ENCODE measurements around the gene MEGF11.

DNA sequence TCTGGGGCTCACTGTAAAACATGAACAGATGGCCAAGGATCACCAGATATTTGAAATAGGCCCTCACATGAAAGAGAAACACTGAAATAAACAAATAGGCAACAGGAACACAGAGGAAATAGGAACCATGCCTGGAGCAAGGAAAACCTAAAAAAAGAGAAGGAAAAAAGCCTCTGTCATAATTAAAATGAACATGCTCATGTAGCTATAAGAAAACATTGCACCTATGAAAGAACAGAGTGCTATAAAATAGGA, 281.9 kb downstream of the MEGF11 start:
- TF ChIP-seq NR3C1 (IDR thresholded peaks at IDR 0.05) (no peak), TP53 (CRISPR knock-in tag; IDR thresholded peaks at IDR 0.05) (no peak), EHF (CRISPR knock-in tag; IDR thresholded peaks at IDR 0.05) (no peak), JUNB (IDR thresholded peaks at IDR 0.05) (no peak), RNF2 (IDR thresholded peaks at IDR 0.05; ENCODE audit: borderline replicate concordance, low read depth) (no peak), POLR2A (IDR thresholded peaks at IDR 0.05; ENCODE audit: low read length) (no peak), SMC3 (IDR thresholded peaks at IDR 0.05) (no peak), CEBPB (IDR thresholded peaks at IDR 0.05) (no peak), ZC3H11A (IDR thresholded peaks at IDR 0.05) (no peak)
- TF ChIP-seq, protein P1, sequence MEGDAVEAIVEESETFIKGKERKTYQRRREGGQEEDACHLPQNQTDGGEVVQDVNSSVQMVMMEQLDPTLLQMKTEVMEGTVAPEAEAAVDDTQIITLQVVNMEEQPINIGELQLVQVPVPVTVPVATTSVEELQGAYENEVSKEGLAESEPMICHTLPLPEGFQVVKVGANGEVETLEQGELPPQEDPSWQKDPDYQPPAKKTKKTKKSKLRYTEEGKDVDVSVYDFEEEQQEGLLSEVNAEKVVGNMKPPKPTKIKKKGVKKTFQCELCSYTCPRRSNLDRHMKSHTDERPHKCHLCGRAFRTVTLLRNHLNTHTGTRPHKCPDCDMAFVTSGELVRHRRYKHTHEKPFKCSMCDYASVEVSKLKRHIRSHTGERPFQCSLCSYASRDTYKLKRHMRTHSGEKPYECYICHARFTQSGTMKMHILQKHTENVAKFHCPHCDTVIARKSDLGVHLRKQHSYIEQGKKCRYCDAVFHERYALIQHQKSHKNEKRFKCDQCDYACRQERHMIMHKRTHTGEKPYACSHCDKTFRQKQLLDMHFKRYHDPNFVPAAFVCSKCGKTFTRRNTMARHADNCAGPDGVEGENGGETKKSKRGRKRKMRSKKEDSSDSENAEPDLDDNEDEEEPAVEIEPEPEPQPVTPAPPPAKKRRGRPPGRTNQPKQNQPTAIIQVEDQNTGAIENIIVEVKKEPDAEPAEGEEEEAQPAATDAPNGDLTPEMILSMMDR (IDR thresholded peaks at IDR 0.05), result no peak
- TF ChIP-seq, protein P2, sequence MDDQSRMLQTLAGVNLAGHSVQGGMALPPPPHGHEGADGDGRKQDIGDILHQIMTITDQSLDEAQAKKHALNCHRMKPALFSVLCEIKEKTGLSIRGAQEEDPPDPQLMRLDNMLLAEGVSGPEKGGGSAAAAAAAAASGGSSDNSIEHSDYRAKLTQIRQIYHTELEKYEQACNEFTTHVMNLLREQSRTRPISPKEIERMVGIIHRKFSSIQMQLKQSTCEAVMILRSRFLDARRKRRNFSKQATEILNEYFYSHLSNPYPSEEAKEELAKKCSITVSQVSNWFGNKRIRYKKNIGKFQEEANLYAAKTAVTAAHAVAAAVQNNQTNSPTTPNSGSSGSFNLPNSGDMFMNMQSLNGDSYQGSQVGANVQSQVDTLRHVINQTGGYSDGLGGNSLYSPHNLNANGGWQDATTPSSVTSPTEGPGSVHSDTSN (IDR thresholded peaks at IDR 0.05), result no peak
- TF ChIP-seq, protein P3, sequence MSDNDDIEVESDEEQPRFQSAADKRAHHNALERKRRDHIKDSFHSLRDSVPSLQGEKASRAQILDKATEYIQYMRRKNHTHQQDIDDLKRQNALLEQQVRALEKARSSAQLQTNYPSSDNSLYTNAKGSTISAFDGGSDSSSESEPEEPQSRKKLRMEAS (IDR thresholded peaks at IDR 0.05), result no peak
- TF ChIP-seq, protein P4, sequence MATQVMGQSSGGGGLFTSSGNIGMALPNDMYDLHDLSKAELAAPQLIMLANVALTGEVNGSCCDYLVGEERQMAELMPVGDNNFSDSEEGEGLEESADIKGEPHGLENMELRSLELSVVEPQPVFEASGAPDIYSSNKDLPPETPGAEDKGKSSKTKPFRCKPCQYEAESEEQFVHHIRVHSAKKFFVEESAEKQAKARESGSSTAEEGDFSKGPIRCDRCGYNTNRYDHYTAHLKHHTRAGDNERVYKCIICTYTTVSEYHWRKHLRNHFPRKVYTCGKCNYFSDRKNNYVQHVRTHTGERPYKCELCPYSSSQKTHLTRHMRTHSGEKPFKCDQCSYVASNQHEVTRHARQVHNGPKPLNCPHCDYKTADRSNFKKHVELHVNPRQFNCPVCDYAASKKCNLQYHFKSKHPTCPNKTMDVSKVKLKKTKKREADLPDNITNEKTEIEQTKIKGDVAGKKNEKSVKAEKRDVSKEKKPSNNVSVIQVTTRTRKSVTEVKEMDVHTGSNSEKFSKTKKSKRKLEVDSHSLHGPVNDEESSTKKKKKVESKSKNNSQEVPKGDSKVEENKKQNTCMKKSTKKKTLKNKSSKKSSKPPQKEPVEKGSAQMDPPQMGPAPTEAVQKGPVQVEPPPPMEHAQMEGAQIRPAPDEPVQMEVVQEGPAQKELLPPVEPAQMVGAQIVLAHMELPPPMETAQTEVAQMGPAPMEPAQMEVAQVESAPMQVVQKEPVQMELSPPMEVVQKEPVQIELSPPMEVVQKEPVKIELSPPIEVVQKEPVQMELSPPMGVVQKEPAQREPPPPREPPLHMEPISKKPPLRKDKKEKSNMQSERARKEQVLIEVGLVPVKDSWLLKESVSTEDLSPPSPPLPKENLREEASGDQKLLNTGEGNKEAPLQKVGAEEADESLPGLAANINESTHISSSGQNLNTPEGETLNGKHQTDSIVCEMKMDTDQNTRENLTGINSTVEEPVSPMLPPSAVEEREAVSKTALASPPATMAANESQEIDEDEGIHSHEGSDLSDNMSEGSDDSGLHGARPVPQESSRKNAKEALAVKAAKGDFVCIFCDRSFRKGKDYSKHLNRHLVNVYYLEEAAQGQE (IDR thresholded peaks at IDR 0.05), result no peak
